HG03039 (cell line): ENCODE results near the gene STK32B.

ENCODE experiments used
- ATAC-seq: cut with Tn5 transposase; IDR thresholded peaks from one replicate; pipeline ENCODE4 v1.9.1; 2021; ENCODE audit warnings: mild to moderate bottlenecking, moderate library complexity; ENCODE audit not compliant: unreplicated experiment

STK32B gene

DNA sequence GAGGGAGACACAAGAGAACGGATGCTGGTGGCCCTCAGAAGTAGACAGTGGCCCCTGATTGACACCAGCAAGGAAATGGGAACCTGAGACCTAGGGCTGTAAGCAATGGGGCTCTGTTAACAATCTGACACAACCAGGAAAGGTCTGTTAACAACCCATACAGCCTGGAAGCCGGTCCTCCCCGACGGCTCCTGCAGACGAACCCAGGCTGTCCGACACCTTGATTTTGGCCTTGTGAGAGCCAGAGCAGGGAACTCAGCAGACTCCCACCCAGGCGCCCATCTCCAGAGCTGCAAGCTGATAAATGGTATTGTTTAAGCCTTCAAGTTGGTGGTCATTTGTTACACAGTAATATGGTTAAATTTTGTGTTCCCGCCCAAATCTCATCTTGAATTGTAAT lies 21.8 kb upstream of the STK32B start:
- ATAC-seq = no peak

DNA sequence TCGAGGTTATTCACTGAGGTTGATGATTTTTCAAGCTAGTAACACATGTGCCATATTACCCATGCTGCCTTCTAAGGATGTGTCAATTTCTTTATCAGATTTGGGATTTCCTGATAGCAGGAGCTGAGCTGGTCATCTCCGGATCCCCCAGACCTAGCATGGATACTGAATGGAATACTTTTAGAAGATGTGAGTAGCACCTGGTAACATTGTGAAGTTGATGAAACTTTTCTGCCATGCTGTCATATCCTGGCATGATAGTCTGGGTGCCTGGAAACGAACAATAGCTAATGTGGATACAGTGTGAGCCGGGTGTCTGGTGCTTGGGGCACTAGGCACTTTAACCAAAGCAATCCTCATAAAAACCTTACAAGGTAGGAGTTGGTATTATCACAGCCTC lies 21.1 kb upstream of the STK32B start:
- ATAC-seq = no peak

DNA sequence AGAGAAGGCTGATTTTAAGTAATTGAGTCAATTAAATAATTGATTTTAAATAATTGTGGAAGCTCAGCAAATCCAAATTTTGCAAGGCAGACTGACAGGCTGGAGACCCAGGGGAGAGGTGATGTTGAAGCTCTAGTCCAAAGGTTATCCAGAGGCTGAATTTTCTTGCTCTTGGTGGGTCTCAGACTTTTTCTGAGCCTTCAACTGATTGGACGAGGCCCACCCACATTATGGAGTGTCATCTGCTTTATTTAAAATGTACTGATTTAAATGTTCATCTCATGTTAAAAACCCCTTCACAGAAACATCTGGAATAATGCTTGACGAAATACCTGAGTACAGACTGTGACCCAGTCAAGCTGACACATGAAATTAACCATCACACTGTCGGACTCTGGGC lies 20.4 kb upstream of the STK32B start:
- ATAC-seq = no peak

DNA sequence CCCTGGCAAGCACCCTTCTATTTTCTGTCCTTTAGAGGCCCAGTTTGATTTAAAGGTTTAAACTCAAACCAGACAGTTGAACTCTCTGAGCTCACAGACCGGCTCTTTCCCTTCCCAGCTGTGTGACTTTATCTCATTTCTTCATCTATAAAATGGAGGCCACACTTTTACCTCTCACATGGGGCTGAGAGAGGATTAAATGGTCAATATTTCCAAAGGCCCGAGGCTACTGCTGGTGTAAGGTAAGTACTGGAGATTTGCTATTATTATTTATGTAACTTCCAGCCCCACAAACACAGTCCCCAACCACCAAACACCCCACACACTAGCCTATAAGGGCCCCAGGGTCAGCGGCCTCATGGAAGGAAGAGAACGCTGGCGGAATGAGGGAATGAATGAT lies 18.5 kb upstream of the STK32B start:
- ATAC-seq = no peak

DNA sequence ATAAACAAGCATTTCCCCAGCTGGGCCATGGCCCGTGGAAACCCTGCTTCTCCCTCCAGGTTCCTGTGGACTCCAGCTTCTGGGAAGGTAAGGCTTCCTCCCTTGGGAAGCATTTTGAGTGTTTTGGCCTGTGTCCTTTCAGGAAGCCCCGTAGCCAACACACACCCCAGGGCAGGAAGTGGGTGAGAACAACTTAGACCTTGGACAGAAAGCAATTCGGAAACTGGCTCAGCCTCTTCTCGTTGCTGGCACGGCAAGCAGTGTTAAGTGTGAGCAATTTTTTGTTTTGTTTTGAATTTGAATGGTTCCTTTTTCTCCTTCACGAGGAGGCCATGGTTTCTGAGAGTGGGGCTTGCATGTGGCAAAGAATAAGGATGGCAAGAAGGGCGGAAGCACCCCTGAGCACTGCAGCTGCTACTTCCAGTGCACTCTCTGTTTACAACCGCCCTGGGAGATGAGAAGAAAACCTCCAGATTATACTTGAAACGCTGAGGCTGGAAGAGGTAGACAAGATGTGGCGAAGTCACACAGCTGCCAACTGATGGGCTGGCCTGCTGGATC lies 17.9 kb upstream of the STK32B start:
- ATAC-seq = no peak

DNA sequence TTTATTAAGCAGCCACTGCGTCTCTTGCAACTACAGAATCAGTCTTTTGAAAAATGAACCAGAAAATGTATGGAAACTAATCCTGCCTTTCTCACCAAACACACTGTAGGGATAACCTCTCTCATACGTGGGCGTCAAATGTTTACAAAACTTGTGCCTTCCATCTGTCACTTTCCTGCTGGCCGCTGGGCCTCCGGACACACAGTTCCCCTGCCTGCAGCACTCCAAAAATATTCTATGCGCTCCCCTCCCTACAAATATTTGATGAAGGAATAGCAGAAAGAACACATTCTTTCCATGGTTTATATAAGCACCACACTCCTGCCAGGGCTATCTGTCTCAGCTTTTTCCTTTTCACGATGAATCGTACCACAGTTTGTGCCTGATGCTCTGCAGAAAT lies 17.1 kb upstream of the STK32B start:
- ATAC-seq = no peak

DNA sequence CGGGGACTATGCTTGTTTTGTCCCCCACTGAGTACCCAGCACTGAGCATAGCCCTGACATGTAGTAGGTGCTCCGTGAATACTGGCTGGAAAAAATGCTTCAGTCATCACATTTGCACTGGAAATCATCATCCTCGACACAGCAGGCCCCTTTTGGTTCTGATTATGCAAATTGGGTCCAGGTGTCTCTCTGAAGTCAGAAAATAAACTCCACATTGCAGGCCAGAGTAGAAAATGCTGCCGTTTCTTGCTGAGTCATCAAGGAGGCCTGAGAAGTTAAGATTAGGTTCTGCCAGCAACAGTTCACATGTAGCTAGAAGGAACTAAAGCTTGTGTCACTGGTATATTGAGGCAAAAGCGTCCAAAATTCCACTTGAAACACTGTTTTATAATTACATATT lies 15.0 kb upstream of the STK32B start:
- ATAC-seq = no peak

DNA sequence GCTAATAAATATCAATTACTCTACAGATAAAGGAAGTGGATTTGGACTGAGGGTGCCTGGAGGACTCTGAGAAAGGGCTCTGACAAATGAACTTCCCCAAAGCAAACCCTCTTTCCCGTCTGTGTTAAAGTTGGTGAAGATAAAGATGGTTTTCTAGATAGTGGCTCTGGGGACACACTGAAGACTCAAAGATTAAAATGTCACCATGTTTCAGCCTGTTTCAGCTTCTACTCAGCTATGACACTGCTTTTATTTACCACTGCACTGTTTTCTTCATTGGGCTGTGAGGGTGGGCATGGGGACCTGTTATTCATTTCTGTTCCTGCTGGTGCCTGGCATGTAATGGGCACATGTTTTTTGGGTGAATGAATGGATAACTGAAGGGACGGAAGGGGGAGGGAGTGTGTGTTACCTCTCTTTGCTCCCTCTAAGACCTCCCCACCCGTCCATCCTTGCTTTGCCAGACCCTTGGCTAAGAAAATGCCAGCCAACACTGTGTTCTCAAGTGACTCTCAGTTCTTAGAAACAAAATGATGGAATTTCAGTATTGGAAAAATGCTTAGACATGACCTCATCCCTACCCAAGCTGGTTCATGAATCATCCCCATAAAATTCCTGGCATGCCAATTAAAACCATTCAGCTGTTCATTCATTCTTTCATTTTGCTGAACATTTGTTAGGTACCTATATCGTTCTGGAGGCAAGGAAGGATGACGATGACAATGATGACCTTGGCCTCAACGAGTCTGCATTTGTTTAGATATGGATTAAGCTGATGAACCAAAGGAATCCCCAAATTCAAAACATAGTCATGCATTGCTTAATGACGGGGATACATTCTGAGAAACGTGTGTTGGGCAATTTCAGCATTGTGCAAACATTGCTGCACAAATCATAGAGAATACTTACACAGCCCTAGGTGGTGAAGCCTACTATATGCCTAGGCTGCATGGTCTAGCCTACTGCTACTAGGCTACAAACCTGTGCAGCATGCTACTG lies 13.4 kb upstream of the STK32B start:
- ATAC-seq = no peak

DNA sequence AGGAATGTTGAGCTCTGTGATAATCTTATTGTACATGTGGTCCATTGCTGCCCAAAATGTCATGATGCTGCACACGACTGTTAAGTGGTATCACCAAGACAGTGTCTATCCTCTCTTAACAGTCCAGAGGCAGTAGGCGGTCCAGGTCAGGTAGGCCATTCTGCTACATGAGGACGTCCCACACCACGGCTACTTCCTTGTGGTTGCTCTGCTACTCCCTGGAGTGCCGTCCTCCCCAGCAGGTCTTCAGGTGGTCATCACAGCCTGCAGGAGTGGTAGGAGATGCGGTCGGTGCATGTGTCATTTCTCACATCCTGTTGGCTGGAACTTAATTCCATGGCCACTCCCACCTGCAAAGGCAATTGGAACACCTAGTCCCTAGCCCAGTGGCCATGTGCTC lies 11.5 kb upstream of the STK32B start:
- ATAC-seq = no peak

DNA sequence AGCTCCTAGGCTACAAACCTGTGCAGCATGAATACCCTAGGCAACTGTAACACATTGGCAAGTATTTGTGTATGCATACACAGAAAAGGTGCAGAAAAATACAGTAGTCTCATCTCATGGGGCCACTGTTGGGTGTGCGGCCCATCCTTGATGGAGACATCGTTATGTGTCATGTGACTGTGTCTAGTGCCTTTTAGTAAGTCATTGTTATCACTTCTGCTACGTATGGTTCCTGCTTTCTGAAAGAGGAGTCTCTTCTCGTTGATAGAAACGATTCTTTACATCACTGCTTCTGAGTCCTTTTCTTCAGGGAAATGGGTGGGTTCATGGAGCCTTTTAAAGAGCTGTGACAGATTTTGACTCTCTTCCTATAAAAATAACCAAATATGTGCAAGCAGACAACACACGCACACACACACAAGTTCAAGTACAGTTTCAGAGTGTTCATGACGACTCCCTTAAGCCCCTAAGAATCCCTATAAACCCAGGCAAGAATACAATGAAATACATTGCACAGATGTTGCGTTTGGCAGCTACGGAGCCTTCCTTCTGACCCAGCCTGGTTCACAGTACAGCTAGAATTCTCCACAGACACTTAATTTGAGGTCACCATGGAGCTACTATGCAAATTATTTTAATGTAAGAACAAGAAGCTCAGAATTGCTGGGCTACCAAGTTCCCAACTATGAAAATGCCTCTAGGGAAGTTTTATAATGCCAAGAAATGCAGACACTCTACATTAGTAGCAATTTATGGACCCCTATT lies 10.2 kb upstream of the STK32B start:
- no peak for ATAC-seq

DNA sequence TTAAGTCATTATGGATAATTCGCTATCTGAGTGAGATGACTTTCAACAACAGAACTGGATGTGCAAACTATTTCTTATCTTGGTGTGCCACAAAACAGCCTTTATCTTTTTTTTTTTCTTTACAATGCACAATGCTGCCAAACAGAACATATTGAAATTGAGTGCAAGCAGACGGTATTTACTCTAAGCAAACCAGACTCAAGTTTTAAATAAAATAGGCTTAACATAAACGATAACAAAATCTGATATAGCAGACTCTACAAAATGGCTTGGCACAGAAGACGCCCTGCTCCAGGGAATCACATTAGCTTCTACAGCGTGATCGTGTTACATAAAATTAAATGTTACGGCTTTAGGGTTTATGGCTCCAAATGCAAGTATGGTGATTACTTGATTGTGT lies 9.6 kb upstream of the STK32B start:
- no peak for ATAC-seq

DNA sequence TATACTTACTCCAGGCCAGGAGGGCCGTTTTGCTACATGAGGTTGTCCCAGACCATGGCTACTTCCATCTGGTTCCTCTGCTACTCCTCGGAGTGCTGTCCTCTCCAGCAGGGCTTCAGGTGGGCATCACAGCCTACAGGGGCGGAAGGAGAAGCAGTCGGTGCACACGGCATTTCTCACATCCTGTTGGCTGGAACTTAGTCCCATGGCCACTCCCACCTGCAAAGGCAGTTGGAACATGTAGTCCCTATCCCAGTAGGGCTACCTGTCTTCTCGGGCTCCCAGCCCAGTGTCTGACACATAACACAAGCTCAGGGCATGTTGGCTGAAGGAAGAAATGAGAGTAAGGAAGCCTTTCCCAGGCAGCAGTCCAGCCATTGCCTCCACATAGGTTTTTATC lies 7.7 kb upstream of the STK32B start:
- ATAC-seq = no peak

DNA sequence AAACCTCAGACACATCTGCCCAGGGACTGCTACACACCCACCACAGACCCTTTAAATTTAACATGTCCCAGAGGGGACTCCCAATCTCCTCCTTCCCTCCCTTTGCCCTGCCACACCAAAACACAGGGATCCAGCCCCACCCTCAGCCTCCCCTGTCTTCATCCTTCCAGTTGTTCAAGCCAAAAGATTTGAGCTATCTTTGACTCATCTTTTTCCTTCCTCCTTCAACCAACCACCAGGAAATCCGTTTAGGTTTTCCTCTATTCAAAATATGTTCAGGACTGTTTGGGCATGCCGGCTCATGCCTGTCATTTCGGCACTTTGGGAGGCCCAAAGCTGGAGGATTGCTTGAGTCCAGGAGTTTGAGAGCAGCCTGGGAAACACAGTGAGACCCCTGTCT lies 6.9 kb upstream of the STK32B start:
- no peak for ATAC-seq

DNA sequence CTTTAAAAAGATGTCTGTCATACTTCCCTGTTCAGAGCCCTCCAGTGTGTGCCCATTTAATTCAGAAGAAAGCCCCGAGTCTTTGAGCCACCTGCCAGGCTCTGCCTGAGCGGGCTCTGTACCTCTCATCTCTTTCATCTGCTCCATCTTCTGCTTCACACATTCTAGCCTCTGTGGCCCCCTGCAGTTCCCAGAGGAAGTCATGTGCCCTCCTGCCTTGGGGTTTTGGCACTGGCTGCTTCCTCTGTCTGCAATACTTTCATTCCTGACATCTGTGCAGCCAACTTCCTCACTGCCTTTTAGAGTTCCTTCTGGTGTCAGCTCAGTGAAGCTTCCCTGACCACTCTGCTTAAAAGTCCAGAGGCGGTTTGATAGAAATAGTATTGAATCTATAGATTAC lies 6.2 kb upstream of the STK32B start:
- no peak for ATAC-seq

DNA sequence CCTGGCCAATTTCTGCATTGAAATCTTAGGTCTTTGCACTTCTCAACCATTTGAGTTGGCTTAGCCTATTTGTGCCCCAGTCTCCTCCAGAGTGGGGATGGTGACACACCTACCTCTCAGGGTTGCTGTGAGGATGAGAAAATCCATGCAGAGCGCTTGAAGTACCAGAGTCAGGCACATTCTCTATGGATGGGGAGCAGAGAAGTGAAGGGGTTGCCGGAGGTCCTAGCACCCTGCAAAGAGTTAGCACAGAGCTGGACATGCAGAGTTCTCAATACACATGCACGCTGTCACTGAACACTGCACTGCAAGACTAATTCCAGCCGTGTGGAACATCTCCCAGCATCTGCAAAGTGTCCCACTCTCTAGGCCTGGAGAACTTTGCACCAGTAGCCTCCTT lies 2.6 kb upstream of the STK32B start:
- no peak for ATAC-seq

DNA sequence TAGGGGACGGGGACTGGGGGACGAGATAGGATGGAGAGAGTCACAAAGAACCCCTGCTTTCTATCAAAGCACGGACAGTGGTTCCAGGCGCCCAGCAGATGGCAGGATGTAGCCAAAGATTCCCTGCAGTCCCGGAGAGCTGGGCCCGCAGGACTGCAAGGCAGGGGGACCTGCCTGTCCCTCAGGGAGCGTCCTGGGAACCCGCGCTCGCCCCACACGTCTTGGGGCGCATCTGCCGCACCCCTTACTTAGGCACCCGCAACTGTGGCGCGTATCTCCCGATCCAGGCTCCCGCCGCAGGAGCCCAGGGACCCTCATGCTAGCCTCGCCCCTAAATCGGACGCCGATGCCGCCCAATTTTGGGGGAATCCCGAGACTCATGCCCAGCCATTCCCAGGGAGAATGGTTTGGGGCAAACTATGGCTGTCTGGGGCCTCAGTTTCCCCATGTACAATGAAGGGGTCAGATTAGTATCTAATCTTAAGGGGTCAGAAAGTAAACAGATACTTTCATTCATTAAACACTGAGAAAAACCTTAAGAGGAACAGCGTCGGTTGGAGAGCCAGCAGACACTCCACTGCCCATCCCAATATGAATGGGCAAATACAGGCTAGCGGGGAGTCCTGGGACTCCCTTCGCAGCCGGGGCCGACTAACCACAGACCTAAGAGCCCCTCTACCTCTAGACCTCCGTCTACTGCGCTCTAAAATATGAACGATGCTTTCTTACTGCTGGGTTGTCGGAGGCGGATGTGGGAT lies 581 bp upstream of the STK32B start:
- no peak for ATAC-seq

DNA sequence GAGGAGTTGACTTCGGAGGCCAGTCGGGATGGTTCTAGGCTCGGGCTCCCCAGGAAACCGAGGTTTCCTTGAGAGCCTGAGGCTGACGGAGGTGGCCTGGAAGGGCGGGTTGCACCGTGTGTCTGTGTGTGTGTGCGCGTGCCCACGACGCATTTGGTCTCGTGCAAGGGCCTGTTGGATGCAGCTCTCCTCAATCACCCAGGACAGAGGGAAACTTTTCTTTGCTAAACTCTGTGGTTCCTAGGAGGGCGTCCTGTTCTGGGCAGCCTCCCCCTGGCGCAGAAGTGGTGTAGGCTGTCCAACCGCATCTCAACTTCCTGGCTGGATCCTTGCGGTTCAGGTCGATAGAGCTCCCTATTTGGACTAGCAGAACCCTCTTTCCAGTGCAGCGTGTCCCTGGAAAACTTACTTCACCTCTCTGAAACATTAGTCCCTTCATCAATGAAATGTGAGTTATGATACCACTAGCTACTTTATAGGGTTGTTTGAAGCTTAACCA lies 973 bp downstream of the STK32B start:
- ATAC-seq = no peak

DNA sequence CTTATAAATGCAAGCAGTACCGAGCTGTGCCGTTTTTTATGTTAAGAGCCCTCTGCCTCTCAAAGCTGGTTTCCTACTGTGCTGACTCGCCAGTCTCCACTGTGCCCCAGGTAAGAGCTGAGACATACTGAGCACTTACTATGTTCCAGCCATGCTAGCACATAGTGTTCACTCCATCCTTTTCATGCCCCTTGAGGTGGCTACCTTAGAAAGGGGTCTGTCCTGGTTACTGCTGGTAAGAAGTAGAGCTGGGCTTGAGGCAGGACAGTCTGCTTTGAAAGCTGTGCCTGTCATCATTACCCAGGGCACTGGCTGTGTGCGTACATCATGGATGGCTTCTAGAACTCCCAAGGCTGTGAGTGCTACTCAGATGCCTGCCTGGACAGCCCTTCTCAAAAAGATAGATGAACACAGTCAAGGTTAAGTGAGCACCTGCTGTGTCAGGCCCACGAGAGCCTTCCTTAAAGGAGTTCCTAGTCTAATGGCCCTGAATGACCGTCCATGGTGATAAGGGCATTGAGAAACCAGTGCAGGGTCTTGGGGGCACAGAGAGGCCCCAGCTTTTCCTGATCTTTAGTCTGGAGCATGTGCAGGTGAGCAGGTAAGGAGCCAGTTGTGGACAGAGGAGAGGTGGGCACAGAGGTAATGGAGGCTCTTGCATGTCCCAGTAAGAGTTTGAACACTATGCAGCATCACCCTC lies 1.6 kb downstream of the STK32B start:
- no peak for ATAC-seq

DNA sequence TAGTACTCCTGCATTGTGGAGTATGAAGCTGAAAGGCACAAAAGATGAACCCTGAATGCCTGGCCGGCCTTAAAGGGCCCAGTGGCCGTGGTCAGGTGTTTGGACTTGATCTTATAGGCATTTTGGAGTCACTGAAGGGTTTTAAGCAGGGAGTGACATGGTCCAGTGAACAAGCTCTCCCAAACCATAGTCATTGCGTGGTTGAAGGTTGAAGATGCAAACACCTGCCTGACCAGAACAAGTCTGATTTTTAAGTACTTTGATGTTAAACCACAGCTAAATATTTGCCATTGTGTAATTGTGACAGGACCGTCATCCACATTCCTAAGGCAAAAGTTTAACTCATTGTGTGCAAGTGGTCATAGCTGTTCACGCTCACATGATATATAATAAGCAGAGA lies 3.3 kb downstream of the STK32B start:
- no peak for ATAC-seq

DNA sequence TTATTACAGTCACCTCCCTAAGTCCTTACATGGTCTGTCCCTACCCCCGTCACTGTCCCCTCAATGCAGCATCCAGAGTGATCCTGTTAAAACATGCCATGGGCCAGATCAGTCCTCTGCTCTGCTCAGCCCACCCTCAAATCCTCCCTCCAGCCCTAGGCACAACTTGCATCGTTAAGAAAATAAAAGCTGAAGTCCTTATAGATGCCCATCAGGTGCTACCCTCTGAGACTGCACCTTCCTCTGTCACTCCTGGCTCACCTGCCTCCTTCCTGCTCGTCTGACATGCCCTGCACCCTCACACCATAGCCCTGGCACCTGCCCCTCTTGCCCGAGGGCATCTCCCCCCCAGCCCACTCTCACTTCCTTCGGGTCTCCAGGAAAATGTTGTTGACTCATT lies 4.1 kb downstream of the STK32B start:
- no peak for ATAC-seq
